HUES6 (cell line): ENCODE results near the gene TTC28.

Source experiments
- H3K27ac ChIP-seq: 2 replicates; pipeline ENCODE4 v1.7.0; 2013; ENCODE audit warnings: low read depth, mild to moderate bottlenecking, low read length, inconsistent platforms
- H3K27me3 ChIP-seq: 2 replicates; pipeline ENCODE4 v1.6.1; 2013; ENCODE audit warnings: low read length; ENCODE audit not compliant: control insufficient read depth, insufficient read depth
- H3K36me3 ChIP-seq: 2 replicates; pipeline ENCODE4 v1.6.1; 2013; ENCODE audit warnings: low read length; ENCODE audit not compliant: control insufficient read depth, insufficient read depth
- H3K4me1 ChIP-seq: 2 replicates; pipeline ENCODE4 v1.6.1; 2013; ENCODE audit warnings: low read length; ENCODE audit not compliant: control insufficient read depth, insufficient read depth
- H3K4me3 ChIP-seq: 2 replicates; pipeline ENCODE4 v1.5.1; 2013; ENCODE audit warnings: low read depth, low read length
- H3K9ac ChIP-seq: one replicate; pipeline ENCODE4 v1.6.1; 2013; ENCODE audit warnings: mild to moderate bottlenecking, low read length
- H3K9me3 ChIP-seq: 2 replicates; pipeline ENCODE4 v1.6.1; 2013; ENCODE audit warnings: low read depth, low read length; ENCODE audit not compliant: control insufficient read depth, insufficient read depth

Gene TTC28

DNA sequence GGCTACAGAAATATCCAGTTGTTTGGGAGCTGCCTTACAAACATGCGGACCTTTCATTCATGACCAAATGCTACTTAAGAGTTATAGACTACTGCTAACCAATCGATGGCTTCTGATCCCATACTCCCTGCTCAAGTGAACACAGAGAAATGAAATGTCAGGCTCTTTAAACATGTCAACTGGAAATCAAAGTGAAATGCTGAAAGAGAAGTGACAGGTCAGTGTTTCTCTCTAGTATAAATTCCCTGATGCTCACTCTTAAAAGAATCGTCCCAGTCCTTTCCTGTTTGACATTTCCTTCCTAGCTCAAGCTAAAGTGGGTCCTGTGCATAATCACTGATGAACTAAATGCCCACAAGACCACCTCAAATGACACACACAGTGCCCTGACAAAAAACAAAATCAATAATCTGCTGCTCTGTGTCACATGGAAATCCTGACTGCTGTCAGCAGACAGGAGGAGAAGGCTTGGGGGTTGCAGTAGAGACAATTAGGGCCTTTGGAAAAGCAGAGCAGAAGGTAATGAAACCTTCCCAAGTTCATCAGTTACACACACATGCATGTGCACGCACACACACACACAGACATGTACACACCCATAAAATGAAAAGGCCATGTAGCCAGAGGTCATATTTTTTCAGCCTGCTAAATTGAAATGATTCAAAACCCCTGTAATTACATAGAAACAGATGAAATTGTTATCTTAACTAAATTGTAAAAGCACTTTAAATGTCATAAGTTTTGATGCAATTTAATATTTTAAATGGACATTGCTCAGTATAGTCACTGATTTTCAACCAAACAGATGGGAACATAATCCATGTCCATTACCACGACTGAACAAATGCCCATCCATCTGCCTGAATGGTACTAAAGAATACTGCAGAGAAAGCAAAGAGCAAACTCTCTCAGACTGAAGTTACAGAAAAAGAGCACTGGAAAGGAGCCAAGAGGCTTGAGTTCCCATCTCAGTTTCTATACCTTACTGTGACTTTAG is 330.7 kb downstream of the TTC28 start:
- no peaks in the 10 kb centered on the region for H3K4me1 ChIP-seq
- H3K36me3 ChIP-seq: no peaks in the 10 kb centered on the region
- H3K27ac ChIP-seq: no peak overlapping the region
- no peak overlapping the region for H3K4me3 ChIP-seq
- H3K27me3 ChIP-seq: no peaks in the 10 kb centered on the region
- H3K9ac ChIP-seq: no peak overlapping the region
- H3K9me3 ChIP-seq: no peaks in the 10 kb centered on the region

DNA sequence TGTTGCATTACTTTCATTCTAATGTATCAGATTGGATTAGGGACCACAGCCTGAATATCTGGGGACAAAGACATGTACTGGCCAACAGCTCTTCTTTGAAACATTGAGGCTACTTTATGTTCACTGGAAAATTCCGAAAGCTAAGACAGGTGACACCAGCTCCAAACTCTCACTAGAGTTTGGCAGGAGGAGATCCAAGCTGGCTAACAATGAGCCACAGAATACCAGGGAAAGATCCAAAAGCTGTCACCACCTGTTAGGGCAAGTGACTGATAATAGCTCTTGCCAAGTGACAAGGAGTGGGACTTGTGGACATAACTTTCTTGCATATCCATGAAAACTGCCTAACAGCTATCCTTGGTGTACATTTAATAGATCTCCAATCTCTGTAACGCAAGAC is 333.3 kb downstream of the TTC28 start:
- Histone ChIP-seq H3K4me1 (no peaks in the 10 kb centered on the region), H3K4me3 (no peak overlapping the region), H3K27me3 (no peaks in the 10 kb centered on the region), H3K36me3 (no peaks in the 10 kb centered on the region), H3K9ac (no peak overlapping the region), H3K27ac (no peak overlapping the region), H3K9me3 (no peaks in the 10 kb centered on the region)

DNA sequence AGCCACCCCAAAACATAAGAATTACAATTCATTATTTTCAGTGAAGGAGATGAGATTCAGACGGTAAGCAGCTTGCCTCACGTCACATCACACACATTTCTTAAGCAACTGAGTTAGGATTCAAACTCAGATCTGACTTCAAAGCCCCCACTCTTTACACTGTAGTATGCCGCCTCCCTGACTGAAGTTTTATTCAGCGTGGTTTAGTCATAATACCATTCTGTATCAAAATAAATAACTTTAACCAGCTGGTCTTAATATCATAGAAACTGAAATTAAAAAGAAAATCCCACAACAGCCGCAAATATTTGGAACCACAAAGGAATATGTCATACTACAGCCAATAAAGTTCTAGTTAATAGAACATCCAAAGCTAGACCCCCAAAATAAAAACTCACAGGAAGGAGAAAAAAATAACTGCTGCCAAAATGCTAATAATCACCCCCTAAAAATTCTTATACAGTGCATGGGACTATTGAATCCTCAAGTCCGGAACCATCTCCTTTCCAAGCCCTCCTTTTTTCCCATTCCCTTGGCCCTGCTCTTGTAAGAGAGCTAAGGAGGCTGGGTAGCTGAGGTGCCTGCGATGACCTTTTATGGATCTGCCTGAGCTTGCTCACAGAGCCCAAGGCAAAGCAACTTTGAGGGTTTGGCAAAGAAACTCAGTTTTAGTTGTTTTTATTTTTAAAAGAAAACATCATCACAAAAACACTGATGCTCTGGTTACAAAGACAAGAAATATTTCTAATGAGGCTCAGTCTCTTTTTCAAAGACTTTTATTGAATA is 334.5 kb downstream of the TTC28 start:
- Histone ChIP-seq H3K4me1 (no peaks in the 10 kb centered on the region), H3K9me3 (no peaks in the 10 kb centered on the region), H3K4me3 (no peak overlapping the region), H3K9ac (no peak overlapping the region), H3K27me3 (no peaks in the 10 kb centered on the region), H3K27ac (no peak overlapping the region), H3K36me3 (no peaks in the 10 kb centered on the region)

DNA sequence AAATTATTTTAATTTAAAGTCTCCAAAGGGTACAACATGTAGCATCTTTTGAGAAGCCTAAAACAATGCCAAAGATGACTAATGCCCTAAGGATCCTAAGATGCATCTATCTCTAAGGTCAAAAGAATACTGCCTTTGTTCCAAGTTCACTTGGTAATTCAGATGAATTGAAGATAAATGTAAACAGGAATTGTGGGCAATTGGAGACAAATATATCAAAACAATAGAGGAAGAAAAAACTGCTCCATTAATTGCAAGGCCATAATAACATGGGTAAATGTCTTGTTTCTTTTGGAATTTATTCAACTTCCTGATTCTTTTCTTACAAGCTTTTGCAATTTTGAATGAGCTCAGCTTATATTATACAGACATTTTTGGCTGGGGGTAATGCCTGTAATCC is 338.6 kb downstream of the TTC28 start:
- Histone ChIP-seq H3K4me1 (no peaks in the 10 kb centered on the region), H3K9me3 (no peaks in the 10 kb centered on the region), H3K4me3 (no peak overlapping the region), H3K36me3 (no peaks in the 10 kb centered on the region), H3K27ac (no peak overlapping the region), H3K9ac (no peak overlapping the region), H3K27me3 (no peaks in the 10 kb centered on the region)

DNA sequence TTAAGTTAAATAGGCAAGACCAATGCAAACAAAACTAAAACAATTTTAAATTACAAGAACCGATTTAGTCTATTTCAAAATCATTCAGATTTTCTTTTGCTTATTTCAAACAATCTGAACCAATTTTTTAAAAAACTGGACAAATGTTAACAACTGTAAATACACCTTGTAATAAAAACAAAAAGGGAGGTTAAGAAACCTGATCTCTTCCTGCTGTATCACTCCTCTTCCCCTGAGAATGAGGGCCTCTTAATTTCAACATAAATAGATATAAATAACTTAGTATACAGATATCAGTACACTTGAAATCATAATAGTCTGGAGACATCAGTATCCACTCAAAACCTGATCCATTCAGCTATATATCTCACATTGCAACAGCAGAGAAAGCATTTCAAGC is 346.6 kb downstream of the TTC28 start:
- no peak overlapping the region for H3K9ac ChIP-seq
- no peaks in the 10 kb centered on the region for H3K27me3 ChIP-seq
- no peak overlapping the region for H3K27ac ChIP-seq
- H3K36me3 ChIP-seq: no peaks in the 10 kb centered on the region
- H3K9me3 ChIP-seq: no peaks in the 10 kb centered on the region
- H3K4me3 ChIP-seq: no peak overlapping the region
- 0 out of 2 replicates have a peak, but pooled peaks cover 9% of the 10 kb centered on the region for H3K4me1 ChIP-seq

DNA sequence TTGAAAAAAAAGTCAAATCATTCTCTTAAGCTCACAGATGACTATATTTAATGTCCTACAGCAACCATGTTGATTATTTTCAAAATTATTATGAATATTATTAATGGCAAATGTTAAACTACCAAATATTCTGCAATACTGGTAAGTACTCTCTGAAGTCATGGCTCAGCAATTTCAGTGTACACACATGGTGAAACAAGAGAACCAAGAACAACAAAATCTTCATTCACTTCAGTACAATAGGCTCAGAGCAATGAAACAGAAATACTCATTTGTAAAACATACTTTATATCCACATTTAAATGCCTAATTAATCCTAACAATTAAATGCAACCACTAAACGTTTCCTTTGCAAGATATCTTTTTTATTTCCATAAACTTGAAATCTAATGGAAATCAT is 347.2 kb downstream of the TTC28 start:
- H3K4me3 ChIP-seq: no peak overlapping the region
- no peaks in the 10 kb centered on the region for H3K36me3 ChIP-seq
- H3K9ac ChIP-seq: no peak overlapping the region
- no peak overlapping the region for H3K27ac ChIP-seq
- H3K4me1 ChIP-seq: 0 out of 2 replicates have a peak, but pooled peaks cover 9% of the 10 kb centered on the region
- no peaks in the 10 kb centered on the region for H3K27me3 ChIP-seq
- H3K9me3 ChIP-seq: no peaks in the 10 kb centered on the region

DNA sequence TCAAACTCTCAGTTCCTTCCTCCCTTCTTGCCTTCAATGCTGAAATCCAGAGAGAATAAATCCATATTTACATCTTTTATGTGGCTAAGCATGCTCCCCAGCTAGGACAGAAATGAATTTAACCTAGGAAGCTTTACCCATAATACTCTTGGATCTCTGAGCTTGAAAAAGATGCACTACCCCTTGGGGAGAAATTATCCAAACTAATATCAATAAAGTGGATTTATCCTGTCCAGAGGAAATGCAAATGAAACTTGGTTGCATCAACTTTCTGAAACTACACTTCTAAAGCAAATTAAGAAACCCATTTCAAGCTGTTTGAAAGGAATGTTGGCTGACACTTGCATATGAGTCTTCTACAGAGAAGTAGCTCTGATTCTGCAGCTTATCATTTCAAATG is 347.9 kb downstream of the TTC28 start:
- no peaks in the 10 kb centered on the region for H3K9me3 ChIP-seq
- no peak overlapping the region for H3K9ac ChIP-seq
- no peaks in the 10 kb centered on the region for H3K36me3 ChIP-seq
- H3K4me1 ChIP-seq: 0 out of 2 replicates have a peak, but pooled peaks cover 9% of the 10 kb centered on the region
- H3K27ac ChIP-seq: no peak overlapping the region
- no peak overlapping the region for H3K4me3 ChIP-seq
- H3K27me3 ChIP-seq: no peaks in the 10 kb centered on the region

DNA sequence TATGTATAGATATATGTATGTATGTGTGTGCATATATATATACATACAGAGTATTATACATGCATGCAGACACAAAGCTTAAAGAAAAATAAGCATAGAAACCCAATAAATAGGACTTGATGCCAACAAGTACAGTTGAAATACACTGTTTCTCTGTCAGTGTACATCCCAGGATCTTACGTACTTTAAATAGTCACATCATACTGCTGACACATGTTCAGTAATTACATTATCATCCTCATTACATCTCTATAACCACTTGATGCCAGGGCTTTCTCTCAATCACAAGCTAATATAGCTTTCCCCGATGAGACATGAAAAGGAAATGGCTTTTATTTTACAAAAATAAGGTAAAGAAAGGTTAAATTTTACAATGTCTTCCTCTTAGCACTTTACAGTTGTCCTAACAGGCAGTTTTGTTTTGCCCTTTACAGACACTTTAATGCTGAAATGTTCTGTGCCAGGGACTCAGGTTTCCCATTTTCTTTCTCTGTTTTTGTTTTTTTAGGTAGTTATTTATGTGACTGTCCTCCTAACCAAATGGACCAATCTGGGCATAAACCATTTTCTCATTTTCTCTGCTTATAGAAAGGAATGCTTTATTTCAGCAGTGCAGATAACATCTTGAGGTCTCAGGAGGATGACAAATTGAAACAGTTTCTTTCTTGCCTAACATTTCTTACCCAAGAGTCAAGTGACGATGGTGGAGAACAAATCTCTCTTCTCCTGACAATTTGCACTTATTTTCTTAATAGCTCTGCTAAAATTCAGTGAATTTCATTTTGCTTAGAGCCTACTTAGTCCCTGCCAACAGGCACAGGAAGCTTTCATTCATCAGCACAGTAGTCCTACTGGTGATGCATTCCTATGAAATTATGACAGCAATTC is 350.2 kb downstream of the TTC28 start:
- Histone ChIP-seq H3K4me1 (0 out of 2 replicates have a peak, but pooled peaks cover 9% of the 10 kb centered on the region), H3K9me3 (no peaks in the 10 kb centered on the region), H3K27me3 (no peaks in the 10 kb centered on the region), H3K27ac (no peak overlapping the region), H3K4me3 (no peak overlapping the region), H3K36me3 (no peaks in the 10 kb centered on the region), H3K9ac (no peak overlapping the region)

DNA sequence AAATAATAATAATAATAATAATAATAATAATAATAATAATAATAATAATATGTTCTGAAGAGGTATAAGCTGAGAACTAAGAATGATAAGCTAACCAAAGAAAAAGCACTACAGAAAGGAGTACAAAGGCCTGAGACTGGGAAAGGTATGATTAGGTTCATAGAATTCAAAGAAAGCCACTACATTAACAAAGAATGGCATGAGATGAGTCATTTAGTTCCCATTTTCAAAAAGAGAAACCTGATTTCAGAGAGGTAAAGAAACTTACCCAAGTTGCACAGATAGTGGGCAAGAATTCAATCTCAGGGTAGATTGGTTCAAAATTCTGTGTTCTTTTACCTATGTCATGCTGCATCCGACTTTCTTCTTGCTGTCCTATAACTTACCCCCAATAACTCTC is 350.9 kb downstream of the TTC28 start:
- no peaks in the 10 kb centered on the region for H3K9me3 ChIP-seq
- H3K4me1 ChIP-seq: 0 out of 2 replicates have a peak, but pooled peaks cover 9% of the 10 kb centered on the region
- no peak overlapping the region for H3K27ac ChIP-seq
- no peaks in the 10 kb centered on the region for H3K36me3 ChIP-seq
- no peaks in the 10 kb centered on the region for H3K27me3 ChIP-seq
- no peak overlapping the region for H3K4me3 ChIP-seq
- no peak overlapping the region for H3K9ac ChIP-seq

DNA sequence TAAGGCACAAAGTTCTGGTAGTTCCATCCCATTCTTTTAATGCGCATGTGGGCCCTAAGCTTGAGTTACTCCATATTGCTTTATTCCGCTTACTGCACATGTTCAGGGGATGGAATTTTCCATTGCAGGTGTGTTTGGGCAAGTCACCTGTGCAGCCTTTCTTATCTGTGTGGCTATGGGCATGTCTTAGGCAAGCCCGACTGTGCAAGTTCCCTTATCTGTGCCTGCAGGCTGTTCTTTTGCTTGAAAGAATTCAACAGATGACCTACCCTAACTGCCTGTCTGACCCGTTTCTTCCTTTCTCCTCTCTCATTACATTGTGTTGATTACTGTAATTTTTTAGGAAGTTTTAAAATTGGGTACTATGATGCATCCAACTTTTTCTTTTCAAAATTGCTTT is 363.6 kb downstream of the TTC28 start:
- Histone ChIP-seq H3K27ac (no peak overlapping the region), H3K9me3 (peaks cover 9% of the 10 kb centered on the region), H3K36me3 (no peaks in the 10 kb centered on the region), H3K27me3 (no peaks in the 10 kb centered on the region), H3K4me1 (no peaks in the 10 kb centered on the region), H3K9ac (no peak overlapping the region), H3K4me3 (no peak overlapping the region)
